Activated T-cell treated with anti-CD3 and anti-CD28 coated beads for 24 hours (primary cell): ENCODE results near the gene UVRAG.

Experiments
- DNase-seq: peaks from one replicate; pipeline ENCODE4 v3.0.0-alpha.2; 2020; ENCODE audit warnings: low read depth

The UVRAG gene

DNA sequence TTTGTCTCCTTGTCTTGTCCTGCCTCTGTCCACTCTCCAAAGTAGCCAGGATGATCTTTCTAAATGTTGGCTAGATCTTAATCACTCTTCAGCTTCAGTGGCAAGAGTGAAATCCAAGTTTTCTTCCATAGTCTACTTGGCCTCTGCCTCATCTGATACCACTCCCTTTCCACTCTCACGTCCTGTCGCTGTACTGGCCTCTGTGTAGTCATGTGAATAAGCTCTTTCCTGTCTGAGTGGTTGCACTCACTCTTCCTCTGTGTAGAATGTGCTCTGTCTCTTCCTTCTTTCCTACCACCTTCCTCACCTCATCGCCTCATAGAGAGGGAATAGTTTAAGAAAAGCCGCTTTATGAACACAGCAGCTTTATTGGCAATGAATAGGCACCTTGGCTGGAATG lies 304.8 kb downstream of the UVRAG start:
- DNase-seq: no peak

DNA sequence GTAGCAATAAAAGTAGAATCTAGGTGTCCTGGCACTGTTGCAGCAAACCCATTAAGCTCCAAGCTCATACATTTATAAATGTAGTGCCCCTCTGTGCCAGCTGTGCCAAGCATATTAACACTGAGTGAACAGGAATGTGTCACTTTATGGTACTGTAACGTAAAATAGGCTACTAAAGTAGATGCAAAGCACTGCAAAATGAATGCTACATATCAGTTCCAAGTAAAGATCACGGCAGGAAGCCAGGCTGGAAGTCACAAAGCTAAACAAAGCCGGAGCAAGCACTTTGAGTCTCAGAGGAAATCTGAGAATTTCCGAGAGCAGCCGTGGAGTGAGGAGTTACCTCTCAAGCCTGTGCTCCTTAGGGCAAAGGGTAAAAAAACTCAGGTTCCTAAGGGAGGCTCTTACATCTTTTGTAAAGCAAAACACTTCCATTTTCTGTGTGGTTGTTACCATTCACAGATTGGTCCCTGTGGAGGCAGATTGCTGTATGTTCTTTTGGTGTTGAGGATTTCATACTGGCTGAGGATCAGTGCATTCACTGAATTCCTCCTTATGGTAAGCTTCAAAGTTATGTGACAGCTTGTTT lies 305.6 kb downstream of the UVRAG start:
- DNase-seq: no peak

DNA sequence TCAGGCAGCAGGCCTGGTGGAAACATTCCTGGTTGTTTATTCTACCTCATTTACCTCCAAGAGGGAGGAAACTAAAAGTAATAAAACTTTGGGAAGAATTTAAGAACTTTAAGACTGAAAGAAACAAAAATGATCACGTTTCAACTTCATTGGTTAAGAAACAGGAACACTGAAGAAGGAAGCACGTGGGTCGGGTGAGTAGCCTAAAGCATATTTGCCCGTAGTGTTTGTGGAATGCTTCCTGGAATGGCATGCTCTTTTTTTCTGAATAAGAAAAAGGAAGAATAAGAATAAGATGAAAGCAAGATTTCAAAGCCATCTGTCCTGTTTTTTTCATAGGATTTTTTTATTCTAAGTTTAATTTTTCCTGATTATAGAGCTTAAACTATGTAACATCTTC lies 308.2 kb downstream of the UVRAG start:
- DNase-seq: no peak

DNA sequence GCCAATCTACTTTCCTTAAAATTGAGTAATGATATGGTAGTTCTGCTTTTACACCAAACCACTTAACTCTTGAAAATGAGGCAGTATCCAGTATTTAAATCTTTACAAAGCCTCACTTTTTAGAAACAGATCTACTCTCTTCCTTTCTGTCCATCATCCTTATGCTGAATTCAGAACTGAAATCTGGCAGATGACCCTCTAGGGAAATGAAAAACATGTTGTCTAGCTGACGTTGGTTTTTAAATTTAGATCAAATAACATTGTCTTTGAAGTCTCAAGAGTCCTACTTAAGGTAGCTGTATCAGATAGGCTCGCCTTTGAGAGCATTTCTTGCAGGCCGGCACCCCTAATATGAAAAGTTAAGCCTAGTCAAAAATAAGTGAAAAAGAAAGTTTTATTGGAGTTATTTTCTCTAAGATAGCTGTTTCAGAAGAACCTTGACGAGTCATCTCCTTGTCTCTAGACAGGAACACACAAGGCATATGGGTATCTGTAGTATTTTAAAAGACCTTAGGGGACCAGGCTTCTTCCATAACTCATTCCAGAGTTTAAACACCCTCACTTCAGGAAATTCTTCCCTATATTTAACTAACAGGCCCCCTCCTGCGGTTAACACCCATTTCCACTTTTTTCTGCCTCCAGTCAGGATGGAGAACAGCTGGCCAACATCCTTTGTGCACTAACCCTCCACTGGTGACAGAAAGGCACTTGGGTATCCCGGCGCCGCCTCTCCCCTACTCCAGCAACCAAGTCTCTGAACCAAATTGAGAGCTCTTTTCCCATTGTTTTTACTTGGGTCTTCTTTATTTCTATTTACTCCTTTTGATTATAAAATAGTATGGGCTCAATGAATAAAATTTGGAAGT lies 310.1 kb downstream of the UVRAG start:
- DNase-seq: no peak

DNA sequence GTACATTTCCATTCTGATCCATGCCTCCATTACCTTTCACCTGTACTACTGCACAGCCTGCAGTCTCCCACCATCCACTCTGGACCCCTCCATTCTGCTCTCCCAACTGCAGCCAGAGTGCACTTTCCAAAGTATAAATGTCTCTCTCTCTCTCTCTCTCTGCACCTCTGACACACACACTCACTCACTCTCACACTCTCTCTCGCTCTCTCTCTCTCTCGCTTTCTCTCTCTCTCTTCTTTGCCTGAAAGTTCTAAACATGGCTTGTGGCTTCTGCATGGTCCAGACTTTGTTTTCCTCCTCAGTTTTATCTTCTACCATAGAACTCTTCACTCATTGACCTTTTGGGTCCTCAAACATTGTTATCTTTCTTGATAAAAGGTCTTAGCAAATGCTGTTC lies 314.7 kb downstream of the UVRAG start:
- DNase-seq: no peak

DNA sequence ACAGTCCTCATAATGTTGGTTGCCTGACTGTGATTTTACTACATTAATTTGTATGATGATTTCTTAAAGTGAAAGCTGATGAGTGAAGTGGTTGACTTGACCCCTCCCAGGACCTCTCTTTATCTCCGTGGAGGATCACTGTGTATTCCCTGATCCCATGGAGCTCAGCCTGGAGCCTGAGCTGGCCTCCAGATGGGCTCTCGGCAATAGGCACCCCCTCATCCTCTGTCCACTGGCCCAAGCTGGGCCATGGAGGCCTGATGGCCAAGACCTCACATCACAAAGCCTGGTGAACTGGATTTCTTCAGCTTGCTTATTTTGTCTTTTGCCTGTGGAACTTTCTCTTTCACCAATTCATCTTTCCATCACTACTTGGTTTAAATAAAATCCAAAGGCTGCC lies 316.1 kb downstream of the UVRAG start:
- no peak for DNase-seq

DNA sequence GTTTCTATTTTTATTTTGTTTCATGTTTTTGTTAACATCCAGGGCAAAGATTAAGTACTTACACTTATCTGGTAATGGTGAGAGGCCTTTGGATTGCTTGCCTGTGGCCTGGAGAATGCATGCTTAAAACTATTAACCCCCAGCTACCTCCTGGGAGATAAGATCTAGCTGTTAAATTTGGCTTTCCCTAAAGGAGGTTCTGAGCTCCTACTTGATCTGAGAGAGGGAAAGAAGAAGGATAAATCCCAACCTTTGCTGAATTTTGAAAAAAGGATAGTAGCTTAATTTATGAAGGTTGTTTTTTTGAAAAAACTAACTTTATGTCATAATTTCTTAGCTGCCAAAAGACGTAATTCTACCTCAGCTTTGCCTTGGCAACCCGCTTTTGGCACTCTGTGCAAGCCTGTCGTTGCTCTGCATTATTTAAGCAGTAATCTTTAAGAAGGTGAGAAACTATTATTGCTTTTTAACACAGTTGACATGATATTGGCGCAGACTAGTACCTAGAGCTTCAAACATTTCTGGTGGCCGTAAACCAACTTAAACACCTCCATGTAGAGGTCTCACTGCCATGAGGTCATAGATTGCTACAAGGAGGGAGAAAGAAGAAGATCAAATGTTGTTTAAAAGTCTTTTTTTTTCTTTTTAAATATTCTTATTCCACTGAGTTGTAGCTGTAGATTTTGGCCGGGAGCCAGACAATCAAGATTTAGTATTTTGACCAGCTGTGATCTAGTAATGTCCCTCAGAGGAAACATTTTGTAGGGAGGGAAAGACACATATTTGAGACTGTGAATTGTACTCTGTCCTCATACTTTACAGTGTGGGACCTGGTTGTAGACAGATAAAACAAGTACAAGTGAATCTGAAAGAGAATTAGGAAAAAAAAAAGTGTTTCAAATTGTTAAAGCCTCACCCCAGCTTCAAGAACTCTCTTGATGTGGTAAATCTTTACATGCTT lies 316.9 kb downstream of the UVRAG start:
- DNase-seq: no peak

DNA sequence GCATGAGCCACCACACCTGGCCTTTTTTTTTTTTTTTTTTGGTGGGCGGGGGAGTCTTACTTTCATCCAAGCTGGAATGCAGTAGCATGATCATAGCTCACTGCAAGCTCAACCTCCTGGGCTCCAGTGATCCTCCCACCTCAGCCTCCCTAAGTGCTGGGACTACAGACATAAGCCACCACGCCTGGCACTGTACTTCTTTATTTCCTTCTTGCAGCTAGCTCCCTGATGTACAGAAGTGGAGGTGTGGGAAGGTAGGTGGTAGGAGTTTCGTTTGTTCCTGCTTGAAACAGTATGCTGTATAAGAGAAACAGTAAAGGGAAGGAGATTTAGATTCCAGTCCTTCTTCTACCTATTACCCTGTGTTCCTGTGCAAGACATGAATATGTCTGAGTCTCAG lies 319.2 kb downstream of the UVRAG start:
- no peak for DNase-seq

DNA sequence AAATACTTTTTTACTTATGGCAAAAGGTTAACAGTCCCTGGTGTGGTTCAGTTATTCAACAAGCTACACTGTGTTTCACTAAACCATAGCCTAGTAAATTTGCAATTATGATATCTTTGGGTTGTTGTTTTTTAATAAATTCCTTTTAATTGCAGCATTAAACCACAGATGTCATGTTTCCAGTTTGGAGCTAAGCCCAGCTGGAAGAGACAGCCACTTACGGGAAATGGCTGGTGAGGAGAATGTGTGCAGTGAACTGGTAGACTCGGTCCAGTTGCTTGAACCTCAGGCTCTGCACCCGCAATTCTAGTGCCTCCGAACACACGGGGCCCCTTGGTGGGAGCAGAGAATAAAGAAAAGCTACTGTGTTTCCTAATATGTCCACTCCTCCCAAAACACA lies 320.5 kb downstream of the UVRAG start:
- no peak for DNase-seq

DNA sequence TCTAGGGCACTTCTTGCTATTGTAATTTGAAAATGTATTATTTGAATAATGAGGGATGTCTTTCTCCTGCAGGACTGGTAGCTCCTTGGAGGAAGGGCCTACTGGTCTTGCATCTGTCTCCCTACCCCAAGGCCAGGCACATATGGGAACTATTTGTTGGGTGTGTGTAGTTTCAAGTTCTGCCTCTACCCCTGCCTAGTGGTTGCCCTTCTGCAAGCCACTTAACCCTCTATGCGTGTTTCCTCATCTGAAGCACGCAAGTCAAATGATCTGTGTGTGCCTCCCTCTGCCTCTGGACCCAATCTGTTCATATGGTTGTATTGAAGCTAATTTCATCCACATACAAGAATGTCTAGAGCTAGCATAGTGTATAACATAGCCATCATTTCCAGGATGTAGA lies 324.3 kb downstream of the UVRAG start:
- no peak for DNase-seq

DNA sequence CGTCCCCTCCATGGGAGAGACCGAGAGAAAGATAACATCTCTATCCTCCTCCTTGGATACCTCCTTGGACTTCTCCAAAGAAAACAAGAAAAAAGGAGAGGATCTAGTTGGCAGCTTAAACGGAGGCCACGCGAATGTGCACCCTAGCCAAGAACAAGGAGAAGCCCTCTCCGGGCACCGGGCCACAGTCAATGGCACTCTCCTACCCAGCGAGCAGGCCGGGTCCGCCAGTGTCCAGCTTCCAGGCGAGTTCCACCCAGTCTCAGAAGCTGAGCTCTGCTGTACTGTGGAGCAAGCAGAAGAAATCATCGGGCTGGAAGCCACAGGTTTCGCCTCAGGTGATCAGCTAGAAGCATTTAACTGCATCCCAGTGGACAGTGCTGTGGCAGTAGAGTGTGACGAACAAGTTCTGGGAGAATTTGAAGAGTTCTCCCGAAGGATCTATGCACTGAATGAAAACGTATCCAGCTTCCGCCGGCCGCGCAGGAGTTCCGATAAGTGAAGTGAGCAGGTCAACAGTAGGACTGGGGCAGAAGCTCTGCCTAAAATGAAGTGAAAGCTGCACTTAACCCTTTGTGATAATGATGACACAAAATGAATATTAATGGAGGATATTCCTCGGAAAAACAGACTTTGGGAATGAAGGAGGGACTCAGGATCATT lies 326.0 kb downstream of the UVRAG start:
- DNase-seq: no peak

DNA sequence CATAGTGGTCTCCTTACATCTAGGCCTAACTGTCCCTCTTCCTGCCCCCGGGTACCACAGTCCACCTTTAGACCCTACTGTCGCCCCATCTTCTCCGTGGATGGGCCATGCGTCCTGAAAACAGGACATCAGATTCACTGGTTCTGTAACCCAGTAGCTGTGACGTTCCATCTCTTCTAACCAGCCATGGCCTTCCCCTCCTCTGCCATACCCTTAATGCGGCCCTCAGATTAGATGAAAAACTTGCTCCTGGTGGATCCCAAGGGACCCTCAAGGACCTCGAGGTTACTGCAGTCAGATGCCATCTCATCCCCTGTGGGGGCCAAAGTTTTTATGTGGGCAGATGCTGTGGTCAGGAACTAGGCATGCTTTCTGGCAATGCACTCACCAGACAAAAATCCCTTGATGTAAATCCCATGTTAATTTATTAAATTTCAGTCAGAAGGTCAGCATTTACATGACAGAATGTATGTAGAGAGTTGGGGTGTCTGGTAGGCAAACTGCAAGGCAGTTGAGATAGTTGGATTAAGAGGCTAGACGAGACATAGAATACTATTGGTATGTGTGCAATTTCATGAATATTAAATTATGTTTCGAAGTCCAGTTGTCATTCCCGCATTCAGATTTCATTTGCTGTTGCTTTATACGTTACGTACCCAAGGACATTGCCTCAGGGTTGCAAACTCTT lies 327.0 kb downstream of the UVRAG start:
- DNase-seq: no peak

DNA sequence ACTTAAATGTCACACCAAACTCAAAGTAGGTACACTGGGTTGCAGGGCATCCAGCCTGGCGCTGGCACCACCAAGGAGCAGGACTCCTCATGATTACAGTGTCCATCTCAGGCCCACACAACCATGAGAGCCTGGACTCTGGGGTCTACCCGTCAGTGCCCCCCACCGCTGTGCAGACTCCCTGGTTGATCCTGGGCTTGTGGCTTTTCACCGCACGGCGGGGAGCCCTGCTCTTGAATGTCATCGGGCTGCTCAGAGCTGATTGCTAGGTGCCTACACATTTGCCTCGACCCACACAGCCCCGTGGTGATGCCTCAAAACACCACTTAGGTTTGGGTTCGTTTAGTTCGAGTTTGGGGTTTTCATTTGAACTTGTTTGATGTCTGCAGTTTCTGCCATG lies 328.3 kb downstream of the UVRAG start:
- no peak for DNase-seq

DNA sequence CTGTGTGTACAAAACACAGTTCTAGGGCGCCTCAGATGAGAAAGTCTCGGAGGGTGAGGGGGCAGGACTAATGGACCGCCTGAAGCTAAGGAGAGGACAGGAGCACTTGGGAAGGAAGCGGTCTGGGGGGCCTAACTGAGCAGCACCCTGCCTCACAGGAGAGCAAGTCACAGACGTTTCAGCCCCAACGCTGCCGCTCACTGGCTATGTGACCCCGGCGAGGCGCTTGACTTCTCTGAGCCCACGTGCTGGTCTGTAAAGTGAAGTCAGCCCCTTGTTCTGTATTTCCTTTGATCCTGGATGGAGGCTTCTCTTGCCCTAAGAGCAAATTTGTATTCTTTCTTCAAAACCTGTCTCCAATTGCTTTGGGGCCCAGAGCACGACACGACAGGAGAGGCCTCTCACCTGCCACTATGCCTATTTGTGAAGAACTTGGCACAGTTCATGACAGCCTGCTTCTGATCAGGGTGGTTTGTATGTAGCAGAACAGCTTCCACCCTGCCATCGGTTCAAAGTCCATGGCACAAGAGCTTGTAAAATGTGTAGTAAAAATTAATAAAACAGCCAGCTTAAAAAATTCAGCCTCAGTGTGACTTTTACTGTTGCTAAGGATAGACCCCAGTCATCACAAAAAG lies 332.2 kb downstream of the UVRAG start:
- no peak for DNase-seq

DNA sequence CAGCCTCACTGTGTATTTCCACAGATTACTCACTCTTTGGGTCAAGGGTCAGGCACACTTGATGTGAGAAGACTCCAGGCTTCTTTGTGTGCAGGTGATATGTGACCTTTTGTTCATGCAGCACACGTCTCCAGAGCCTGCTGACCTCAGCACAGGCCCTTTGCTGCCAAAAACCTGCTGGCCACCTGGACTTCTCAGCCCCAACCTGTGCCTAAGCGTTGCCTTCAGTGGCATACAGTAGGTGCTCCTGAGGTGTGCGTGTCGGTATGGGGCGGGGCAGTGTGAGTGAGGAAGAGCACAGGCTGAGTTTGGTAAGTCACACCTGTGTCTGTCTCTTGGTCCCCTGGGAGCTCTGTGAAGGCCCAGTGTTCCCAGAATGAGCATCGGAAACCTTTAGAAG lies 333.2 kb downstream of the UVRAG start:
- no peak for DNase-seq

DNA sequence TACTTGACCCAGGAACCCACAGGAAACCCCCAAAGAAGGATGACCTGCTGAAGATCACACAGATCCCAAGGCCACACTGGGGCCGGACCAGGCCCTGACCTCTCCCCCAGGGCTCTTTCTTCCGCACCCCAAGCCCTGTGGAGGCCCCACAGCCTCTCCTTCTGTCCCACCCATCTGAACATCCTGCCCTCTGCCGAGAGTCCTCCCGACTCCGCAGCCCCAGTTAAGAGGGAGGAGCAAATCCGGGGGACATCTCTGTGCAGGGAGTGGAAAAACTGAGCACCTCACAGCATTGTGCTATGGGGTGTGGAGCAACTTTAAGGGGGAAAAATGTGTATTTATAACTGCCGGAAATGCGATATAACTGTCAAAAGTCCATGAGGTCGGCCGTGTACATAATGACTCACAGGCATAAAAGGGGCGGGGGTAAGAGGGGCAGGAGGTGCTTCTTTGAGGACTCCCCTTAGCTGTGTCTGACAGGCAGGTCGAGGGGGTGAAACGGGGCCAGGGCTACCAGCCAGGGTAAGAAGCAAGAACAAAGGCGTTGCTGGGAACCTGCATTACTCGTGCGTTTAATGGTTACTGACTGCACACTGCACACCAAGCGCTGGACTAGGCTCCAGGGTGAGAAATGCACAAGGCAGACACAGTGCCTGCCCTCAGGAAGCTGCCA lies 334.1 kb downstream of the UVRAG start:
- no peak for DNase-seq

DNA sequence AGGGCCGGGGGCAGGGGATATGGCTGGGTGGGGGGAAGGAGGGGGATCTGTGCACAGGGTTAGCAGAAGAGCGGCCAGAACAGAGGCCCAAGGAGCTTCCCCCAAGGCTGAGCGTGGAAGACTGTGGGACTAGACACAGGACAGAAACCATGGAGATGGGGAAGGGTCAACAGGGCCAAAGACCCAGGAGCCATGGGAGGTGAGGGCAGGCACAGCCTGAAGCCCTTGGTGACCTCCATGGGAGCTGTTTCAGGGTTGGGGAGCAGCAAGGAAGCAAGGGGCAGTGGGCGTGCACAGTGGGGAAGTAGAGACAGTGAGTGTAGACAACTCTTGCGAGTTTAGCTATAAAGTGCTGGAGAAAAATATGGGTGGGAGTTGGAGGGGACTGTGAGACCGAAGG lies 334.7 kb downstream of the UVRAG start:
- no peak for DNase-seq

DNA sequence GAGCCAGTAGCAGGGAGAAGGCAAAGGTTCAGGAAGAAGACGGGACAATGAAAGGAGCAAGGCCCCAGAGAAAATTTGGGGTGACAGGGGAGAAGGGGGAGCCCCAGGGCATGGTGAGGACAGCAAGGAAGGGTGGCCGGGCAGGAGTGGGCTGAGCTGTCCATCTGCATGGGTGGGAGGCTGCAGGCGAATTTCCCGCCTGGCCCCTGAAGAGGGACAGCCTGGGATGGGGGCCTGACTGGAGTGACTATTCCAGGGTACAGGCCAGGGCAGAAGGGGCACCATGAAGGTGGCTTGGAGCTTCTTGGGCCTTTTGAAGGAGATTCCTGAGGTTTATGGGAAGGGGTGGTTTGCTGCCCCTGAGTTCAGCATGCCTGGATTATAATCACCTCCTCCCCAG lies 335.1 kb downstream of the UVRAG start:
- DNase-seq: no peak

DNA sequence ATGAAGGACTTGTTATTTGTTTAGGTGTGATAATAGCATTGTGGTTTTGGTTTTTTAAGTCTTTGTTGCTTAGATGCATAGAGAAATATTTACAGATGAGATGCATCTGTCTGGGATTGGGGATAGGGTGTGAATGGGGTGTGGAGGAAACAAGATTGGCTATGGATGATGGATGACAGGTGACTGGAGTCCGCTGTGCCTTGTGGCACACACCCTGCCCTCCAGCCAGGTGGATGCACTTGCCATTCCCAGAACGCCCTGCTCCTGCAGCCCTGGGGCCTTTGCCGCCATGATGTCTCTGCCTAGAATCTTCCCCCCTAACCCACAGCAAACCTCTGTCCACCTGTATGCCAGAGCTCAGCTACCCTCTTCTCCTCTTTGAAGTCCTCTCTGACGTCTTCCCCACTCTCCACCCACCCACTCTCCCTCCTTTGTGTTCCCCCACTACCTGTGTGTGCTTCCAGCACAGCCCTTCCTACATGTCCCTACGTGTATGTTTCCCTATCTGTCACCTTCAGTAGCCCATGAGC lies 336.6 kb downstream of the UVRAG start:
- no peak for DNase-seq

DNA sequence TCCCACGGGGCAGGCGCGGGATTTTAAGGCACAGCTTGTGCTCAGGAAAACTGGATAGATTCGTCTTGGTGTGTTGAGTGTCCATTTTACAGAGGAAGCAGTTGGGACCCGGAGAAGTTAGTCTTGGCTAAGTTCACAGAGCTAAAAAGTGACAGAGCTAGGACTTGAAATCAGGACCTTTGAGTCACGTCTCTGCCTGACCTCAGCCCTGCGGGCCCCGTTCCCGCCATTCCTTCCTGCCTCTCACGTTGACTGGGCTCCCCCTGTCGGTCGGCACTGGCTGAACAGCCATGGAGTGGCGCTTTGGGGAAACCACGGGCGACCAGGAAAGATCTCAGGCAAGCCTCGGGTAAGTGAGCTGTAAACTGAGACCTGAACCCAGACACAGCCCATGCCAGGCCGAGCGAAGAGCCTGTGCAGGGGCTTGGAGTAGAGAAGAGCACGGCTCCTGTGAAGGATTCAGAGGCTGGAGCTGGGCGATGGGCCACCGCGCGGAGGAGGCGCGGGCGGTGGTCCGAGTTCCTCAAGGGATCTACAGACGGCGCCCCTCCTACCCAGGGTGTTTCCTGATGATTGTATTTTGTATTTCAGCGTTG lies 337.2 kb downstream of the UVRAG start:
- peak; percentile 78 for DNase-seq
